ENCODE data around the gene DHRS2. TPM values are rescaled to one million over a fixed set of nuclear protein-coding genes. Genes with fewer than 3 reads are reported as not detected.

DHRS2 gene
- total and polyA plus RNA-seq, 2 of the 4 experiments (the other 2 are of a cell fraction): 0.12 to 0.18 TPM

GRCh38 chr14:23610090-23610814 lies 25.9 kb upstream of the DHRS2 start:
- Histone ChIP-seq H3K9me3 (ENCODE audit: control insufficient read depth, insufficient read depth, low read length) (no peaks in the 10 kb centered on the region), H4K5ac (ENCODE audit: low read depth, low read length) (no peak overlapping the region), H3K9ac (ENCODE audit: low read depth, low read length) (no peak overlapping the region), H4K91ac (ENCODE audit: insufficient read depth, low read depth, low read length) (no peak overlapping the region), H3K9me1 (ENCODE audit: insufficient read depth, low read length) (no peaks in the 10 kb centered on the region), H3K23ac (ENCODE audit: low read depth, low read length) (no peak overlapping the region), H3K79me1 (ENCODE audit: low read depth in 1 of 2, low read length in 2 of 2) (no peaks in the 10 kb centered on the region), H4K8ac (ENCODE audit: low read depth in 2 of 2, low read length in 2 of 2) (no peak overlapping the region), H3K27ac (ENCODE audit: insufficient read depth, low read length) (no peak overlapping the region), H3K27me3 (ENCODE audit: control insufficient read depth, insufficient read depth, low read length) (peaks cover 5% of the 10 kb centered on the region), H2AK9ac (replicated peaks; ENCODE audit: low read depth, low read length, poor library complexity) (no peak overlapping the region), H2AK5ac (ENCODE audit: low read depth, low read length) (no peak overlapping the region), H3K4ac (ENCODE audit: low read depth, low read length) (no peak overlapping the region), H3K18ac (ENCODE audit: low read depth, low read length) (no peak overlapping the region), H2BK20ac (ENCODE audit: low read depth, low read length) (no peak overlapping the region), H3K36me3 (ENCODE audit: control insufficient read depth, insufficient read depth, low read length) (no peaks in the 10 kb centered on the region), H3K4me1 (ENCODE audit: control insufficient read depth, insufficient read depth, low read length) (no peaks in the 10 kb centered on the region), H2AFZ (replicated peaks; ENCODE audit: low read length, poor library complexity) (no peak overlapping the region), H2BK120ac (ENCODE audit: low read depth, low read length) (no peak overlapping the region), H3K14ac (replicated peaks; ENCODE audit: low read depth, low read length) (no peak overlapping the region), H2BK15ac (ENCODE audit: low read depth, low read length) (no peak overlapping the region), H2BK5ac (ENCODE audit: low read depth, low read length, poor library complexity, severe bottlenecking) (no peak overlapping the region), H3K56ac (ENCODE audit: extremely low read depth, insufficient read depth, low read length) (no peak overlapping the region), H4K20me1 (ENCODE audit: insufficient read depth, low read length) (no peaks in the 10 kb centered on the region), H3K4me2 (ENCODE audit: low read depth, low read length) (no peak overlapping the region), H3K4me3 (ENCODE audit: insufficient read depth, low read depth, low read length) (no peak overlapping the region)
- TF ChIP-seq CEBPB (IDR thresholded peaks at IDR 0.05; ENCODE audit: low read depth, low read length): no peak
- no peak for TF ChIP-seq RCOR1 (IDR thresholded peaks at IDR 0.05; ENCODE audit: insufficient replicate concordance, low read length)
- TF ChIP-seq RAD21 (IDR thresholded peaks at IDR 0.05; ENCODE audit: low read length): no peak
- TF ChIP-seq MXI1 (IDR thresholded peaks at IDR 0.05; ENCODE audit: borderline replicate concordance, low read depth, low read length): no peak
- TF ChIP-seq BHLHE40 (IDR thresholded peaks at IDR 0.05; ENCODE audit: low read depth, low read length): no peak
- TF ChIP-seq MAFK (IDR thresholded peaks at IDR 0.05; ENCODE audit: low read depth, low read length): no peak
- no peak for TF ChIP-seq FOS (IDR thresholded peaks at IDR 0.05; ENCODE audit: low read depth, low read length)
- no peak for TF ChIP-seq MAZ (IDR thresholded peaks at IDR 0.05; ENCODE audit: borderline replicate concordance, low read depth, low read length)
- TF ChIP-seq POLR2A (IDR thresholded peaks at IDR 0.05; ENCODE audit: low read depth, low read length): no peak
- no peak for TF ChIP-seq SMC3 (IDR thresholded peaks at IDR 0.05; ENCODE audit: low read depth, low read length)
- TF ChIP-seq RFX5 (IDR thresholded peaks at IDR 0.05; ENCODE audit: low read depth, low read length): no peak
- no peak for TF ChIP-seq CHD1 (IDR thresholded peaks at IDR 0.05; ENCODE audit: low read depth, low read length)
- TF ChIP-seq, protein P1, sequence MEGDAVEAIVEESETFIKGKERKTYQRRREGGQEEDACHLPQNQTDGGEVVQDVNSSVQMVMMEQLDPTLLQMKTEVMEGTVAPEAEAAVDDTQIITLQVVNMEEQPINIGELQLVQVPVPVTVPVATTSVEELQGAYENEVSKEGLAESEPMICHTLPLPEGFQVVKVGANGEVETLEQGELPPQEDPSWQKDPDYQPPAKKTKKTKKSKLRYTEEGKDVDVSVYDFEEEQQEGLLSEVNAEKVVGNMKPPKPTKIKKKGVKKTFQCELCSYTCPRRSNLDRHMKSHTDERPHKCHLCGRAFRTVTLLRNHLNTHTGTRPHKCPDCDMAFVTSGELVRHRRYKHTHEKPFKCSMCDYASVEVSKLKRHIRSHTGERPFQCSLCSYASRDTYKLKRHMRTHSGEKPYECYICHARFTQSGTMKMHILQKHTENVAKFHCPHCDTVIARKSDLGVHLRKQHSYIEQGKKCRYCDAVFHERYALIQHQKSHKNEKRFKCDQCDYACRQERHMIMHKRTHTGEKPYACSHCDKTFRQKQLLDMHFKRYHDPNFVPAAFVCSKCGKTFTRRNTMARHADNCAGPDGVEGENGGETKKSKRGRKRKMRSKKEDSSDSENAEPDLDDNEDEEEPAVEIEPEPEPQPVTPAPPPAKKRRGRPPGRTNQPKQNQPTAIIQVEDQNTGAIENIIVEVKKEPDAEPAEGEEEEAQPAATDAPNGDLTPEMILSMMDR (conservative IDR thresholded peaks at IDR 0.05; ENCODE audit: low read depth, low read length): no peak
- no peak for TF ChIP-seq NFE2L2 (IDR thresholded peaks at IDR 0.05; ENCODE audit: low read depth, low read length)
- TF ChIP-seq, protein P2, sequence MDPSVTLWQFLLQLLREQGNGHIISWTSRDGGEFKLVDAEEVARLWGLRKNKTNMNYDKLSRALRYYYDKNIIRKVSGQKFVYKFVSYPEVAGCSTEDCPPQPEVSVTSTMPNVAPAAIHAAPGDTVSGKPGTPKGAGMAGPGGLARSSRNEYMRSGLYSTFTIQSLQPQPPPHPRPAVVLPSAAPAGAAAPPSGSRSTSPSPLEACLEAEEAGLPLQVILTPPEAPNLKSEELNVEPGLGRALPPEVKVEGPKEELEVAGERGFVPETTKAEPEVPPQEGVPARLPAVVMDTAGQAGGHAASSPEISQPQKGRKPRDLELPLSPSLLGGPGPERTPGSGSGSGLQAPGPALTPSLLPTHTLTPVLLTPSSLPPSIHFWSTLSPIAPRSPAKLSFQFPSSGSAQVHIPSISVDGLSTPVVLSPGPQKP (IDR thresholded peaks at IDR 0.05; ENCODE audit: borderline replicate concordance, low read depth, low read length): no peak
- TF ChIP-seq, protein P3, sequence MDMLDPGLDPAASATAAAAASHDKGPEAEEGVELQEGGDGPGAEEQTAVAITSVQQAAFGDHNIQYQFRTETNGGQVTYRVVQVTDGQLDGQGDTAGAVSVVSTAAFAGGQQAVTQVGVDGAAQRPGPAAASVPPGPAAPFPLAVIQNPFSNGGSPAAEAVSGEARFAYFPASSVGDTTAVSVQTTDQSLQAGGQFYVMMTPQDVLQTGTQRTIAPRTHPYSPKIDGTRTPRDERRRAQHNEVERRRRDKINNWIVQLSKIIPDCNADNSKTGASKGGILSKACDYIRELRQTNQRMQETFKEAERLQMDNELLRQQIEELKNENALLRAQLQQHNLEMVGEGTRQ (IDR thresholded peaks at IDR 0.05; ENCODE audit: low read depth, low read length): no peak
- no CpG with 5 or more reads among the region's 2 CpGs for WGBS, 2 experiments (ENCODE audit: extremely low coverage in 2 of 2, insufficient read length in 1 of 2)
- POLR2A ChIA-PET (ENCODE audit: unreplicated experiment): no interaction called here
- CTCF ChIA-PET: no interaction called here
- ATAC-seq (ENCODE audit: low read depth) (no peak), DNase-seq (no peak)
- dilution Hi-C loops (cut with HindIII; ENCODE audit: low sequenced_read_pairs, unreplicated experiment): no loop called here
- in situ Hi-C loops (cut with MboI; ENCODE audit: low sequenced_read_pairs): no loop called here
- intact Hi-C loops (cut with micrococcal nuclease): no loop called here
- BruUV-seq (replicated peaks): no TSS peak
